ENCODE measurements around the gene DNAJB13. TPM values are rescaled to one million over a fixed set of nuclear protein-coding genes. Genes with fewer than 3 reads are reported as not detected.
A peak's percentile ranks its signal among the peaks of the same experiment; 100 is the strongest.

DNAJB13 gene
- total and polyA plus RNA-seq, 2 of the 13 experiments (the other 11 are each of a cell fraction or from before 2014, with no cell fraction given): 2.3 TPM; not detected in 1

DNA sequence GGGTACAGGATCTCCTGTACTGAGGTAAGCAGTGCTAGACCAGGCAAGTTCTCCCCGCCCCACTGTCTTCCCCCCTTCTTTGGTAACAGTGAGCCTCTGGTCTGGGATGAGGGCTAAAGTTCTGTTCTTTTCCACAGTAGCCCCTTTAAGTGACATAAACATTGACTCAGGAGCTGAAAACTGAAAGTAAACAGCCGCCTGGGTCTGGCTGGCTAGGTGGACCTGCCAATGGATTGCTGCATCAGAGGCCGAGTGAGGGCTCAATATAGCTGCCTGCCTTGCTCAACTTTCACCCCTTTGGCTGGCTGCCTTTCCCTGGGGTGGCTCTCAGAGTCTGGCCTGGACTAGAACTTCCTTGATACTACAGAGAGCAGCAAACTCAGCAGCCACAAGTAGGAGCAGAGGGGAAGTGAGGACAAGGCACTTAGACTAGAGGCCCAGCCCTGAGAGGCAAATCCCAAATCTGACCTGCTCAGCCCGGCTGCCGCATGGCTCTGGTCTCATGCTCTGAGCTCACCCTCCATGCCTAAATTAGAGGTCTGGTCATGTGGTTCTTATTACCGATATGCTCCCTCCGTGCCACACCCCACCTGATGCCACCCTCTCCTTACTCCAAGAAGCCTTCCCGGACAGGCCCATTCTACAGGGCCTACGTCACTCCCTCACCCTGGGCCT, 67.6 kb downstream of the DNAJB13 start (continued):
- TF ChIP-seq, protein P1, sequence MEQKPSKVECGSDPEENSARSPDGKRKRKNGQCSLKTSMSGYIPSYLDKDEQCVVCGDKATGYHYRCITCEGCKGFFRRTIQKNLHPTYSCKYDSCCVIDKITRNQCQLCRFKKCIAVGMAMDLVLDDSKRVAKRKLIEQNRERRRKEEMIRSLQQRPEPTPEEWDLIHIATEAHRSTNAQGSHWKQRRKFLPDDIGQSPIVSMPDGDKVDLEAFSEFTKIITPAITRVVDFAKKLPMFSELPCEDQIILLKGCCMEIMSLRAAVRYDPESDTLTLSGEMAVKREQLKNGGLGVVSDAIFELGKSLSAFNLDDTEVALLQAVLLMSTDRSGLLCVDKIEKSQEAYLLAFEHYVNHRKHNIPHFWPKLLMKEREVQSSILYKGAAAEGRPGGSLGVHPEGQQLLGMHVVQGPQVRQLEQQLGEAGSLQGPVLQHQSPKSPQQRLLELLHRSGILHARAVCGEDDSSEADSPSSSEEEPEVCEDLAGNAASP (CRISPR knock-in tag; IDR thresholded peaks at IDR 0.05; ENCODE audit: borderline replicate concordance): peak; percentile 24; the same call in 1 of the 2 replicates
- peak; percentile 88; the same call in 1 of the 2 replicates for TF ChIP-seq ZNF292 (CRISPR knock-in tag; IDR thresholded peaks at IDR 0.05; ENCODE audit: borderline replicate concordance, low read depth)
- no peak for TF ChIP-seq ZNF652 (CRISPR knock-in tag; IDR thresholded peaks at IDR 0.05; ENCODE audit: borderline replicate concordance, low read depth)
- peak; percentile 57; the same call in 1 of the 2 replicates for TF ChIP-seq PITX1 (CRISPR knock-in tag; IDR thresholded peaks at IDR 0.05)
- TF ChIP-seq RNF2 (conservative IDR thresholded peaks at IDR 0.05; ENCODE audit: low read depth): no peak; the same call in 1 of the 2 replicates
- no peak for TF ChIP-seq CTCF (CRISPR knock-in tag; IDR thresholded peaks at IDR 0.05)
- peak; percentile 43; the same call in 1 of the 2 replicates for TF ChIP-seq ZMYM4 (CRISPR knock-in tag; IDR thresholded peaks at IDR 0.05)
- TF ChIP-seq ZNF766 (CRISPR knock-in tag; IDR thresholded peaks at IDR 0.05; ENCODE audit: borderline replicate concordance): 0 out of 2 replicates have a peak, but pooled peaks have one; percentile 30
- no peak for TF ChIP-seq IKZF4 (CRISPR knock-in tag; IDR thresholded peaks at IDR 0.05; ENCODE audit: borderline replicate concordance, low read depth, not compliant biosample characterization)
- TF ChIP-seq TARDBP (CRISPR knock-in tag; IDR thresholded peaks at IDR 0.05): peak; percentile 69; the same call in 1 of the 2 replicates
- TF ChIP-seq ZNF280D (CRISPR knock-in tag; IDR thresholded peaks at IDR 0.05): peak; percentile 53; the same call in 1 of the 2 replicates
- TF ChIP-seq NCOR1 (IDR thresholded peaks at IDR 0.05; ENCODE audit: borderline replicate concordance, low read length): no peak; the same call in 1 of the 2 replicates
- TF ChIP-seq FOXK2 (IDR thresholded peaks at IDR 0.05): peak; percentile 92
- 0 out of 2 replicates have a peak, but pooled peaks have one; percentile 13 for TF ChIP-seq JUND (CRISPR knock-in tag; IDR thresholded peaks at IDR 0.05)
- peak; percentile 50 for TF ChIP-seq BCL6 (CRISPR knock-in tag; IDR thresholded peaks at IDR 0.05)
- TF ChIP-seq ZNF747 (CRISPR knock-in tag; IDR thresholded peaks at IDR 0.05; ENCODE audit: borderline replicate concordance): peak; percentile 75; the same call in 1 of the 2 replicates
- TF ChIP-seq NR2C2 (CRISPR knock-in tag; IDR thresholded peaks at IDR 0.05; ENCODE audit: borderline replicate concordance): 0 out of 2 replicates have a peak, but pooled peaks have one; percentile 11
- TF ChIP-seq ZGPAT (CRISPR knock-in tag; IDR thresholded peaks at IDR 0.05): peak; percentile 75
- peak; percentile 92; the same call in 1 of the 2 replicates for TF ChIP-seq IRF2 (CRISPR knock-in tag; IDR thresholded peaks at IDR 0.05)
- 0 out of 2 replicates have a peak, but pooled peaks have one; percentile 6 for TF ChIP-seq SIX4 (CRISPR knock-in tag; IDR thresholded peaks at IDR 0.05)

Measured in HepG2 (cell line).